Measurements from ENCODE around the gene COG4.

DNA sequence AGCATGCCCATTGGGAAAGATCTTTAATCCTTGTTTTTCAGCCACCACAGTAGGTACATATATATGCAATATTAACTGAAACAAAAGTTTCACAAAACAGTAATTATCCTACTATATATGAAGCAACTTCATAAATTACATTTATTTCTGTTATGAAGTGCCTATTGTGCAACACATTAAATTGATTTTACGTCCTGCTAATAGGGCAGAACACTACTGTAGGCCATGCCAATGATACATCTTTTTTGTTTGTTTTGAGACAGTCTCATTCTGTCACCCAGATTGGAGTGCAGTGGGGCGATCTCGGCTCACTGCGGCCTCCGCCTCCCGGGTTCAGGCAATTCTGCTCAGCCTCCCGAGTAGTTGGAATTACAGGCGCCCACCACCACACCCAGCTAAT is 29.3 kb upstream of the COG4 start:
- TF ChIP-seq, protein P1, sequence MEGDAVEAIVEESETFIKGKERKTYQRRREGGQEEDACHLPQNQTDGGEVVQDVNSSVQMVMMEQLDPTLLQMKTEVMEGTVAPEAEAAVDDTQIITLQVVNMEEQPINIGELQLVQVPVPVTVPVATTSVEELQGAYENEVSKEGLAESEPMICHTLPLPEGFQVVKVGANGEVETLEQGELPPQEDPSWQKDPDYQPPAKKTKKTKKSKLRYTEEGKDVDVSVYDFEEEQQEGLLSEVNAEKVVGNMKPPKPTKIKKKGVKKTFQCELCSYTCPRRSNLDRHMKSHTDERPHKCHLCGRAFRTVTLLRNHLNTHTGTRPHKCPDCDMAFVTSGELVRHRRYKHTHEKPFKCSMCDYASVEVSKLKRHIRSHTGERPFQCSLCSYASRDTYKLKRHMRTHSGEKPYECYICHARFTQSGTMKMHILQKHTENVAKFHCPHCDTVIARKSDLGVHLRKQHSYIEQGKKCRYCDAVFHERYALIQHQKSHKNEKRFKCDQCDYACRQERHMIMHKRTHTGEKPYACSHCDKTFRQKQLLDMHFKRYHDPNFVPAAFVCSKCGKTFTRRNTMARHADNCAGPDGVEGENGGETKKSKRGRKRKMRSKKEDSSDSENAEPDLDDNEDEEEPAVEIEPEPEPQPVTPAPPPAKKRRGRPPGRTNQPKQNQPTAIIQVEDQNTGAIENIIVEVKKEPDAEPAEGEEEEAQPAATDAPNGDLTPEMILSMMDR (IDR thresholded peaks at IDR 0.05), result no peak
- TF ChIP-seq SIN3A (IDR thresholded peaks at IDR 0.05; ENCODE audit: borderline replicate concordance, insufficient read depth, low read depth, low read length) (no peak), TCF7L2 (IDR thresholded peaks at IDR 0.05; ENCODE audit: low read depth, low read length) (no peak), POLR2AphosphoS5 (IDR thresholded peaks at IDR 0.05; ENCODE audit: low read depth, low read length) (no peak)
- TF ChIP-seq, protein P2, sequence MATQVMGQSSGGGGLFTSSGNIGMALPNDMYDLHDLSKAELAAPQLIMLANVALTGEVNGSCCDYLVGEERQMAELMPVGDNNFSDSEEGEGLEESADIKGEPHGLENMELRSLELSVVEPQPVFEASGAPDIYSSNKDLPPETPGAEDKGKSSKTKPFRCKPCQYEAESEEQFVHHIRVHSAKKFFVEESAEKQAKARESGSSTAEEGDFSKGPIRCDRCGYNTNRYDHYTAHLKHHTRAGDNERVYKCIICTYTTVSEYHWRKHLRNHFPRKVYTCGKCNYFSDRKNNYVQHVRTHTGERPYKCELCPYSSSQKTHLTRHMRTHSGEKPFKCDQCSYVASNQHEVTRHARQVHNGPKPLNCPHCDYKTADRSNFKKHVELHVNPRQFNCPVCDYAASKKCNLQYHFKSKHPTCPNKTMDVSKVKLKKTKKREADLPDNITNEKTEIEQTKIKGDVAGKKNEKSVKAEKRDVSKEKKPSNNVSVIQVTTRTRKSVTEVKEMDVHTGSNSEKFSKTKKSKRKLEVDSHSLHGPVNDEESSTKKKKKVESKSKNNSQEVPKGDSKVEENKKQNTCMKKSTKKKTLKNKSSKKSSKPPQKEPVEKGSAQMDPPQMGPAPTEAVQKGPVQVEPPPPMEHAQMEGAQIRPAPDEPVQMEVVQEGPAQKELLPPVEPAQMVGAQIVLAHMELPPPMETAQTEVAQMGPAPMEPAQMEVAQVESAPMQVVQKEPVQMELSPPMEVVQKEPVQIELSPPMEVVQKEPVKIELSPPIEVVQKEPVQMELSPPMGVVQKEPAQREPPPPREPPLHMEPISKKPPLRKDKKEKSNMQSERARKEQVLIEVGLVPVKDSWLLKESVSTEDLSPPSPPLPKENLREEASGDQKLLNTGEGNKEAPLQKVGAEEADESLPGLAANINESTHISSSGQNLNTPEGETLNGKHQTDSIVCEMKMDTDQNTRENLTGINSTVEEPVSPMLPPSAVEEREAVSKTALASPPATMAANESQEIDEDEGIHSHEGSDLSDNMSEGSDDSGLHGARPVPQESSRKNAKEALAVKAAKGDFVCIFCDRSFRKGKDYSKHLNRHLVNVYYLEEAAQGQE (IDR thresholded peaks at IDR 0.05; ENCODE audit: insufficient read depth in 1 of 2, low read depth in 2 of 2, low read length in 1 of 2), result no peak
